PFSK-1 (cell line): ENCODE results near the gene PSMB2.

Source experiments
- FOXP2 ChIP-seq: optimal IDR thresholded peaks from 2 replicates; pipeline ENCODE3; 2011; ENCODE audit warnings: borderline replicate concordance, control low read depth, inconsistent platforms; ENCODE audit not compliant: insufficient read depth; ENCODE audit errors: extremely low read length, extremely low read depth
- POLR2AphosphoS5 ChIP-seq: IDR thresholded peaks from 2 replicates; pipeline ENCODE4 v1.6.1; 2012; ENCODE audit warnings: low read depth, mild to moderate bottlenecking, control low read depth, low read length, moderate library complexity
- SIN3A ChIP-seq: IDR thresholded peaks from 2 replicates; pipeline ENCODE4 v1.6.1; 2012; ENCODE audit warnings: mild to moderate bottlenecking, low read length, moderate library complexity, borderline replicate concordance; ENCODE audit not compliant: insufficient read depth
- TAF1 ChIP-seq: IDR thresholded peaks from 2 replicates; pipeline ENCODE4 v1.6.1; 2012; ENCODE audit warnings: low read length, control low read depth, borderline replicate concordance; ENCODE audit not compliant: insufficient read depth
- TF ChIP-seq, protein P1 (sequence below), 2 experiments: IDR thresholded peaks; 2 replicates each; pipeline versions ENCODE4 v1.6.1 to v1.8.0; 2011 to 2012; ENCODE audit warnings: low read depth in 2 of 2, low read length in 2 of 2, control low read depth in 1 of 2, inconsistent platforms in 1 of 2, mild to moderate bottlenecking in 1 of 2, moderate library complexity in 1 of 2; ENCODE audit not compliant: insufficient read depth in 1 of 2

DNA sequence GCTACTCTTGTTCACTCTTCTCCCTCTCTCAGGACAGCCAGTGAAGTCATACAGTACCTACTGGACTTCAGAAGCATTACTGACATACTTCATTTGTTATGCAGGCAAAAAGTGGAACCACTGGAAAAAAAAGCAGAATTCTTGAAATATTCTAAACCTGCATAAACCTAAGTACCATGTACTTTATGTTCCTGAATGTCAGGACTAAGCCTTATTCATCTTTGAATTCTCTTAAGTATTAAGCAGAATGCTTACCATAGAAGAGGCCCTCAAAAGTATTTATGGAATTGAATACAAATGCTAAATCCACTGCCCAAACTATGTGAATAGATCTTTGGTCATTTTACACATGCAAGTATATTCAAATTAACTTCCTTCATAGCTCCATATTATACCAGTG is 7.8 kb downstream of the PSMB2 start:
- no peak for TF ChIP-seq SIN3A
- TF ChIP-seq POLR2AphosphoS5: no peak
- no peak for TF ChIP-seq TAF1
- TF ChIP-seq, protein P1, sequence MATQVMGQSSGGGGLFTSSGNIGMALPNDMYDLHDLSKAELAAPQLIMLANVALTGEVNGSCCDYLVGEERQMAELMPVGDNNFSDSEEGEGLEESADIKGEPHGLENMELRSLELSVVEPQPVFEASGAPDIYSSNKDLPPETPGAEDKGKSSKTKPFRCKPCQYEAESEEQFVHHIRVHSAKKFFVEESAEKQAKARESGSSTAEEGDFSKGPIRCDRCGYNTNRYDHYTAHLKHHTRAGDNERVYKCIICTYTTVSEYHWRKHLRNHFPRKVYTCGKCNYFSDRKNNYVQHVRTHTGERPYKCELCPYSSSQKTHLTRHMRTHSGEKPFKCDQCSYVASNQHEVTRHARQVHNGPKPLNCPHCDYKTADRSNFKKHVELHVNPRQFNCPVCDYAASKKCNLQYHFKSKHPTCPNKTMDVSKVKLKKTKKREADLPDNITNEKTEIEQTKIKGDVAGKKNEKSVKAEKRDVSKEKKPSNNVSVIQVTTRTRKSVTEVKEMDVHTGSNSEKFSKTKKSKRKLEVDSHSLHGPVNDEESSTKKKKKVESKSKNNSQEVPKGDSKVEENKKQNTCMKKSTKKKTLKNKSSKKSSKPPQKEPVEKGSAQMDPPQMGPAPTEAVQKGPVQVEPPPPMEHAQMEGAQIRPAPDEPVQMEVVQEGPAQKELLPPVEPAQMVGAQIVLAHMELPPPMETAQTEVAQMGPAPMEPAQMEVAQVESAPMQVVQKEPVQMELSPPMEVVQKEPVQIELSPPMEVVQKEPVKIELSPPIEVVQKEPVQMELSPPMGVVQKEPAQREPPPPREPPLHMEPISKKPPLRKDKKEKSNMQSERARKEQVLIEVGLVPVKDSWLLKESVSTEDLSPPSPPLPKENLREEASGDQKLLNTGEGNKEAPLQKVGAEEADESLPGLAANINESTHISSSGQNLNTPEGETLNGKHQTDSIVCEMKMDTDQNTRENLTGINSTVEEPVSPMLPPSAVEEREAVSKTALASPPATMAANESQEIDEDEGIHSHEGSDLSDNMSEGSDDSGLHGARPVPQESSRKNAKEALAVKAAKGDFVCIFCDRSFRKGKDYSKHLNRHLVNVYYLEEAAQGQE (IDR thresholded peaks at IDR 0.05; ENCODE audit: insufficient read depth in 1 of 2, low read depth in 2 of 2, low read length in 2 of 2): no peak
- TF ChIP-seq FOXP2: no peak
